Endothelial cell of umbilical vein (primary cell): ENCODE measurements around the gene PSMA5. TPM values are rescaled to one million over a fixed set of nuclear protein-coding genes. Genes with fewer than 3 reads are reported as not detected.

Experiments used
- BruUV-seq: library from RNA; stranded (reverse); fragments of 400-500 nt; replicated peaks from 2 replicates; lab custom pipeline; 2021; lab: Mats Ljungman, UMichigan
- CTCF ChIA-PET: fragments of 300-600, 350-600 bp; sonication (Branson Sonifier 250); formaldehyde crosslinking; loops from one replicate; lab custom pipeline; 2021; ENCODE audit warnings: antibody characterized with exemption, inconsistent platforms; lab: Charles Lee
- POLR2A ChIA-PET: fragments of 300-600, 350-600 bp; sonication (Branson Sonifier 250); formaldehyde crosslinking; loops from one replicate; lab custom pipeline; 2021; ENCODE audit warnings: antibody characterized with exemption, inconsistent platforms; lab: Charles Lee
- DNase-seq: peaks from one replicate; pipeline ENCODE4 v3.0.0-alpha.2; 2011; ENCODE audit warnings: low read depth, low spot score
- FAIRE-seq: peaks from 2 replicates; lab custom pipeline; 2011; peaks lifted over from hg19 to GRCh38; lab: Jason Lieb, UNC
- H2AFZ ChIP-seq: 2 replicates; pipeline ENCODE4 v1.6.0; 2012; ENCODE audit warnings: low read depth, low read length, control low read depth, inconsistent platforms
- H3K27ac ChIP-seq: 2 replicates; pipeline ENCODE4 v1.5.1; 2011; ENCODE audit warnings: low read depth, mild to moderate bottlenecking, control low read depth, low read length, moderate library complexity; ENCODE audit not compliant: insufficient read depth
- H3K27me3 ChIP-seq, 2 experiments: 2 replicates each; pipeline versions ENCODE4 v1.6.0 to v1.6.1; 2011; ENCODE audit warnings: low read length in 2 of 2, mixed read lengths in 1 of 2; ENCODE audit not compliant: control insufficient read depth in 2 of 2, insufficient read depth in 2 of 2
- H3K36me3 ChIP-seq, 2 experiments: 2 replicates in 1 of 2; 3 replicates in 1 of 2; pipeline ENCODE4 v1.5.1; 2011; ENCODE audit warnings: low read length in 2 of 2, mild to moderate bottlenecking in 1 of 2, moderate library complexity in 1 of 2; ENCODE audit not compliant: control insufficient read depth in 2 of 2, insufficient read depth in 2 of 2; ENCODE audit errors: extremely low read depth in 1 of 2
- H3K4me1 ChIP-seq: 3 replicates; pipeline ENCODE4 v1.5.1; 2011; ENCODE audit warnings: mild to moderate bottlenecking, low read length; ENCODE audit not compliant: control insufficient read depth, insufficient read depth; ENCODE audit errors: extremely low read depth
- H3K4me2 ChIP-seq: 2 replicates; pipeline ENCODE4 v1.6.1; 2011; ENCODE audit warnings: low read length, control low read depth, mixed read lengths; ENCODE audit not compliant: insufficient read depth
- H3K4me3 ChIP-seq, 3 experiments: fragments of 200-600 bp in 1 of 3; sonication (generic), shearing (Covaris generic) in 1 of 3; replicated peaks in 1 of 3; 2 replicates each; pipeline ENCODE4 v1.5.1; 2011 to 2016; ENCODE audit warnings: control low read depth in 3 of 3, low read length in 3 of 3, mild to moderate bottlenecking in 2 of 3, inconsistent platforms in 1 of 3, low read depth in 1 of 3, moderate library complexity in 1 of 3; ENCODE audit not compliant: insufficient read depth in 1 of 3
- H3K79me2 ChIP-seq: 2 replicates; pipeline ENCODE4 v1.6.0; 2012; ENCODE audit warnings: low read length, inconsistent platforms; ENCODE audit not compliant: control insufficient read depth, insufficient read depth
- H3K9ac ChIP-seq: replicated peaks from 2 replicates; pipeline ENCODE3; 2011; ENCODE audit warnings: low read length, control low read depth; ENCODE audit not compliant: insufficient read depth; ENCODE audit errors: extremely low read depth
- H3K9me1 ChIP-seq: replicated peaks from 3 replicates; pipeline ENCODE4 v1.6.0; 2011; ENCODE audit warnings: mild to moderate bottlenecking, low read length; ENCODE audit not compliant: control insufficient read depth, insufficient read depth; ENCODE audit errors: extremely low read depth
- H3K9me3 ChIP-seq: replicated peaks from 2 replicates; pipeline ENCODE4 v1.5.1; 2012; ENCODE audit warnings: low read length, inconsistent platforms; ENCODE audit not compliant: control insufficient read depth, insufficient read depth
- H4K20me1 ChIP-seq: replicated peaks from 2 replicates; pipeline ENCODE3; 2011; ENCODE audit warnings: mild to moderate bottlenecking, low read length; ENCODE audit not compliant: control insufficient read depth, insufficient read depth; ENCODE audit errors: extremely low read depth
- CTCF ChIP-seq, 2 donors: IDR thresholded peaks; 1 replicate in 1 of 2; 2 replicates in 1 of 2; pipeline ENCODE4 v1.5.1; 2011; ENCODE audit warnings: low read length in 2 of 2, mild to moderate bottlenecking in 2 of 2, moderate library complexity in 2 of 2, control low read depth in 1 of 2, inconsistent platforms in 1 of 2, low read depth in 1 of 2; ENCODE audit not compliant: insufficient read depth in 1 of 2; ENCODE audit errors: extremely low read depth in 1 of 2
- EZH2 ChIP-seq: IDR thresholded peaks from 2 replicates; pipeline ENCODE4 v1.6.1; 2012; ENCODE audit warnings: borderline replicate concordance, low read depth, mild to moderate bottlenecking, moderate library complexity, low read length, inconsistent platforms; ENCODE audit not compliant: severe bottlenecking
- FOS ChIP-seq: IDR thresholded peaks from 2 replicates; pipeline ENCODE4 v1.6.1; 2011; ENCODE audit warnings: mild to moderate bottlenecking, low read length, moderate library complexity, borderline replicate concordance; ENCODE audit not compliant: insufficient read depth
- GATA2 ChIP-seq: IDR thresholded peaks from 2 replicates; pipeline ENCODE4 v1.7.0; 2011; ENCODE audit warnings: low read depth, mild to moderate bottlenecking, moderate library complexity, mixed read lengths, low read length; ENCODE audit not compliant: insufficient read length, insufficient read depth
- JUN ChIP-seq: IDR thresholded peaks from 2 replicates; pipeline ENCODE4 v1.6.1; 2011; ENCODE audit warnings: borderline replicate concordance, low read depth; ENCODE audit not compliant: insufficient read length, insufficient read depth
- MAX ChIP-seq: IDR thresholded peaks from 2 replicates; pipeline ENCODE4 v1.6.1; 2011; ENCODE audit not compliant: insufficient read depth, insufficient read length
- MYC ChIP-seq: IDR thresholded peaks from one replicate; pipeline ENCODE4 v1.6.1; 2011; ENCODE audit warnings: mild to moderate bottlenecking, low read depth, low read length
- POLR2A ChIP-seq: IDR thresholded peaks from 2 replicates; pipeline ENCODE4 v1.6.1; 2012; ENCODE audit warnings: low read depth, mild to moderate bottlenecking, control low read depth, low read length
- POLR2AphosphoS5 ChIP-seq: IDR thresholded peaks from 2 replicates; pipeline ENCODE4 v1.6.1; 2012; ENCODE audit warnings: low read depth, mild to moderate bottlenecking, control low read depth, low read length, moderate library complexity; ENCODE audit not compliant: insufficient read depth
- dilution Hi-C: fragments of 300-500 bp; cut with MboI; formaldehyde crosslinking; loops from one replicate; pipeline ENCODE4 v1.15.0; 2019; ENCODE audit warnings: low sequenced_read_pairs; ENCODE audit not compliant: extremely low pct_ligation_motif_present
- intact Hi-C: fragments of 100-400 bp; cut with micrococcal nuclease; formaldehyde crosslinking; loops from one replicate; pipeline ENCODE4 v1.10.0; 2022
- polyA plus RNA-seq, 4 experiments: library from polyadenylated mRNA; depleted of rRNA in 3 of 4; stranded (reverse) in 3 of 4; unstranded in 1 of 4; fragments of >200 nt; gene quantifications; 2 replicates each; pipeline versions ENCODE4 v1.2.1 to v1.2.3, GENCODE V29; 2011 to 2012; ENCODE audit warnings: missing spikeins in 1 of 4
- total RNA-seq: library from RNA; stranded (reverse); gene quantifications from 2 replicates; pipeline ENCODE4 v1.2.3, GENCODE V29; 2021

The PSMA5 gene
- total and polyA plus RNA-seq, 2 donors (not counting 3 experiments of a cell fraction or from before 2014, with no cell fraction given), result 98.1 to 125 TPM

- Histone ChIP-seq H2AFZ (no peak overlapping the region), H3K4me2 (no peak overlapping the region), H3K4me3 (no peak overlapping the region), H3K9me1 (no peaks in the 10 kb centered on the region), H3K9ac (no peak overlapping the region), H3K36me3 (no peaks in the 10 kb centered on the region), H3K79me2 (no peaks in the 10 kb centered on the region), H3K27ac (no peak overlapping the region), H3K9me3 (no peaks in the 10 kb centered on the region), H3K4me1 (no peaks in the 10 kb centered on the region), H3K27me3 (peaks cover 7 to 9% of the 10 kb centered on the region in 2 experiments), H4K20me1 (no peaks in the 10 kb centered on the region)
- POLR2A ChIA-PET, result no interaction called here
- DNase-seq, result no peak
- intact Hi-C loops, result no loop called here
- dilution Hi-C loops, result no loop called here
- no peak for FAIRE-seq
- TF ChIP-seq MAX, result no peak
- TF ChIP-seq CTCF (IDR thresholded peaks at IDR 0.05; ENCODE audit: extremely low read depth in 1 of 2, insufficient read depth in 1 of 2, low read depth in 1 of 2, low read length in 2 of 2), result no peak
- TF ChIP-seq FOS, result no peak
- TF ChIP-seq POLR2A, result no peak
- no peak for TF ChIP-seq JUN
- TF ChIP-seq EZH2, result no peak
- no peak for TF ChIP-seq GATA2
- no peak for TF ChIP-seq MYC
- no peak for TF ChIP-seq POLR2AphosphoS5
- CTCF ChIA-PET, result interaction anchor here (1.0 kb wide), 1 partner anchor 11 kb away, joined by 3 read pairs; no protein-coding TSS in a partner anchor
- BruUV-seq, result no TSS peak
Observed at GRCh38 chr1:109457819-109458218, 31.6 kb upstream of the PSMA5 start.
